Activated CD8-positive, alpha-beta T cell treated with anti-CD3 and anti-CD28 coated beads, Interleukin-2, amount 10 ng/mL, durations not matched to agents 7 days and 5 days (primary cell): ENCODE data around the gene NPTXR. TPM values are rescaled to one million over a fixed set of nuclear protein-coding genes. Genes with fewer than 3 reads are reported as not detected.

Experiments
- ATAC-seq: fragments of 150-1000 bp; cut with Tn5 transposase; one replicate; pipeline ENCODE4 v1.10.0; 2021; ENCODE audit warnings: moderate library complexity
- CTCF ChIA-PET: fragments of 350-600 bp; sonication (Branson Sonifier 250); formaldehyde crosslinking; loops from one replicate; lab custom pipeline; 2021; ENCODE audit warnings: antibody characterized with exemption; lab: Charles Lee
- POLR2A ChIA-PET: fragments of 350-600 bp; sonication (Branson Sonifier 250); formaldehyde crosslinking; loops from one replicate; lab custom pipeline; 2021; ENCODE audit warnings: antibody characterized with exemption; lab: Charles Lee
- DNase-seq: peaks from one replicate; pipeline ENCODE4 v3.0.0-alpha.2; 2020
- H3K27ac Mint-ChIP-seq: one replicate; pipeline ENCODE4 v1.8.0; 2021; ENCODE audit warnings: mild to moderate bottlenecking, mixed read lengths
- H3K27me3 Mint-ChIP-seq: one replicate; pipeline ENCODE4 v1.8.0; 2021; ENCODE audit warnings: low read depth, mixed read lengths
- H3K36me3 Mint-ChIP-seq: one replicate; pipeline ENCODE4 v1.8.0; 2021; ENCODE audit warnings: low read depth, mixed read lengths
- H3K4me1 Mint-ChIP-seq: one replicate; pipeline ENCODE4 v1.8.0; 2021; ENCODE audit warnings: low read depth, mixed read lengths
- H3K4me3 Mint-ChIP-seq: one replicate; pipeline ENCODE4 v1.8.0; 2021; ENCODE audit warnings: mild to moderate bottlenecking, mixed read lengths
- H3K9me3 Mint-ChIP-seq: one replicate; pipeline ENCODE4 v1.8.0; 2022; ENCODE audit warnings: mixed read lengths; ENCODE audit not compliant: insufficient read depth
- total RNA-seq, 2 experiments: library from RNA; stranded (reverse); gene quantifications; one replicate each; pipeline ENCODE4 v1.2.3, GENCODE V29; 2021

Gene NPTXR
- total RNA-seq, 2 experiments from 2014 or later, result 0.68 to 0.76 TPM

GRCh38 chr22:38874529-38875222, 30.8 kb upstream of the NPTXR start:
- no peak overlapping the region for H3K27ac Mint-ChIP-seq
- H3K36me3 Mint-ChIP-seq, result peaks cover 11% of the 10 kb centered on the region
- DNase-seq (no peak), ATAC-seq (no peak)
- ChIA-PET POLR2A (interaction anchor here (1.4 kb wide), 1 partner anchor 80 kb away, joined by 3 read pairs; no protein-coding TSS in a partner anchor), CTCF (interaction anchor here (1.2 to 1.4 kb wide), 2 partner anchors 105 to 129 kb away, joined by 5 to 6 read pairs; no protein-coding TSS in a partner anchor)
- peaks cover 34% of the 10 kb centered on the region for H3K4me1 Mint-ChIP-seq
- H3K27me3 Mint-ChIP-seq, result peaks cover 27% of the 10 kb centered on the region
- H3K4me3 Mint-ChIP-seq, result no peak overlapping the region
- H3K9me3 Mint-ChIP-seq, result no peaks in the 10 kb centered on the region

GRCh38 chr22:38873469-38874411, 29.9 kb upstream of the NPTXR start:
- ChIA-PET CTCF (interaction anchor here (1.2 to 1.4 kb wide), 2 partner anchors 105 to 129 kb away, joined by 5 to 6 read pairs; no protein-coding TSS in a partner anchor), POLR2A (interaction anchor here (1.4 kb wide), 1 partner anchor 81 kb away, joined by 3 read pairs; no protein-coding TSS in a partner anchor)
- ATAC-seq, result no peak
- Mint-ChIP-seq H3K27ac (peak overlapping the region; percentile 37), H3K4me3 (peak overlapping the region; percentile 88), H3K36me3 (peaks cover 18% of the 10 kb centered on the region), H3K9me3 (no peaks in the 10 kb centered on the region), H3K27me3 (peaks cover 25% of the 10 kb centered on the region), H3K4me1 (peaks cover 40% of the 10 kb centered on the region)
- DNase-seq, result peak; percentile 58

GRCh38 chr22:38872831-38873248, 29.0 kb upstream of the NPTXR start:
- H3K4me3 Mint-ChIP-seq, result peak overlapping the region; percentile 88
- ATAC-seq (no peak), DNase-seq (no peak)
- POLR2A ChIA-PET, result no interaction called here
- peaks cover 26% of the 10 kb centered on the region for H3K36me3 Mint-ChIP-seq
- H3K27ac Mint-ChIP-seq, result peak overlapping the region; percentile 74
- H3K9me3 Mint-ChIP-seq, result no peaks in the 10 kb centered on the region
- CTCF ChIA-PET, result interaction anchor here (1.7 kb wide), 1 partner anchor 67 kb away, joined by 3 read pairs; no protein-coding TSS in a partner anchor
- peaks cover 22% of the 10 kb centered on the region for H3K27me3 Mint-ChIP-seq
- peaks cover 45% of the 10 kb centered on the region for H3K4me1 Mint-ChIP-seq

- Mint-ChIP-seq H3K27me3 (peaks cover 22% of the 10 kb centered on the region), H3K4me1 (peaks cover 45% of the 10 kb centered on the region), H3K36me3 (peaks cover 26% of the 10 kb centered on the region), H3K4me3 (peak within 1 kb of the TSS; percentile 91), H3K9me3 (no peaks in the 10 kb centered on the region), H3K27ac (peak within 1 kb of the TSS; percentile 89)
- DNase-seq (peak; percentile 95), ATAC-seq (peak; percentile 78)
- ChIA-PET CTCF (interaction anchor here (1.0 to 5.6 kb wide), 10 partner anchors 67 to 445 kb away, joined by 3 to 163 read pairs (median 17); partner anchors contain the start of genes APOBEC3B and RPL3), POLR2A (interaction anchor here (0.5 to 1.9 kb wide), 6 partner anchors 82 to 1066 kb away, joined by 3 to 5 read pairs (median 3); no protein-coding TSS in a partner anchor)
These were observed 28.5 kb upstream of the NPTXR start, which contains the start of gene CBX6 for GRCh38 chr22:38872172-38872830. TSS of gene CBX6 (minus strand) at chr22:38872216. CDS start at chr22:38872190, 26 bp downstream.

- Mint-ChIP-seq H3K4me1 (peaks cover 45% of the 10 kb centered on the region), H3K36me3 (peaks cover 26% of the 10 kb centered on the region), H3K27ac (peak overlapping the region; percentile 89), H3K4me3 (peak overlapping the region; percentile 91), H3K9me3 (no peaks in the 10 kb centered on the region), H3K27me3 (peaks cover 22% of the 10 kb centered on the region)
- ATAC-seq (peak; percentile 22), DNase-seq (peak; percentile 45)
- ChIA-PET CTCF (interaction anchor here (1.0 to 5.6 kb wide), 20 partner anchors 15 to 446 kb away, joined by 3 to 163 read pairs (median 16); partner anchors contain the start of genes APOBEC3A, APOBEC3B and RPL3), POLR2A (interaction anchor here (0.6 to 2.0 kb wide), 7 partner anchors 83 to 448 kb away, joined by 3 to 6 read pairs (median 3); no protein-coding TSS in a partner anchor)
These were observed 27.7 kb upstream of the NPTXR start for GRCh38 chr22:38871360-38872171.

GRCh38 chr22:38870791-38871359, 27.0 kb upstream of the NPTXR start:
- peaks cover 22% of the 10 kb centered on the region for H3K27me3 Mint-ChIP-seq
- ATAC-seq (no peak), DNase-seq (peak; percentile 29)
- H3K27ac Mint-ChIP-seq, result peak overlapping the region; percentile 89
- peaks cover 26% of the 10 kb centered on the region for H3K36me3 Mint-ChIP-seq
- H3K4me3 Mint-ChIP-seq, result peak overlapping the region; percentile 91
- POLR2A ChIA-PET, result interaction anchor here (1.0 to 2.0 kb wide), 4 partner anchors 132 to 448 kb away, joined by 3 to 6 read pairs (median 4); no protein-coding TSS in a partner anchor
- H3K9me3 Mint-ChIP-seq, result no peaks in the 10 kb centered on the region
- peaks cover 45% of the 10 kb centered on the region for H3K4me1 Mint-ChIP-seq
- CTCF ChIA-PET, result interaction anchor here (0.7 to 5.6 kb wide), 40 partner anchors 8 to 447 kb away, joined by 3 to 163 read pairs (median 8); partner anchors contain the start of genes APOBEC3A, APOBEC3B, DMC1 and GTPBP1

GRCh38 chr22:38870312-38870741, 26.5 kb upstream of the NPTXR start:
- H3K4me1 Mint-ChIP-seq, result peaks cover 45% of the 10 kb centered on the region
- H3K27ac Mint-ChIP-seq, result peak overlapping the region; percentile 89
- H3K9me3 Mint-ChIP-seq, result no peaks in the 10 kb centered on the region
- ChIA-PET CTCF (interaction anchor here (0.6 to 5.6 kb wide), 73 partner anchors 8 to 543 kb away, joined by 3 to 163 read pairs (median 5); partner anchors contain the start of genes APOBEC3A, APOBEC3B, APOBEC3C and APOBEC3D), POLR2A (interaction anchor here (1.1 to 2.0 kb wide), 3 partner anchors 133 to 449 kb away, joined by 3 to 6 read pairs (median 4); no protein-coding TSS in a partner anchor)
- peaks cover 22% of the 10 kb centered on the region for H3K27me3 Mint-ChIP-seq
- DNase-seq, result peak; percentile 92
- peak overlapping the region; percentile 91 for H3K4me3 Mint-ChIP-seq
- peaks cover 26% of the 10 kb centered on the region for H3K36me3 Mint-ChIP-seq
- ATAC-seq, result peak; percentile 63

GRCh38 chr22:38869663-38870062, 25.8 kb upstream of the NPTXR start:
- Mint-ChIP-seq H3K36me3 (peaks cover 26% of the 10 kb centered on the region), H3K27ac (no peak overlapping the region), H3K9me3 (no peaks in the 10 kb centered on the region), H3K4me1 (peaks cover 45% of the 10 kb centered on the region), H3K4me3 (peak overlapping the region; percentile 91), H3K27me3 (peaks cover 16% of the 10 kb centered on the region)
- ChIA-PET CTCF (interaction anchor here (0.6 to 5.6 kb wide), 76 partner anchors 8 to 543 kb away, joined by 3 to 163 read pairs (median 5); partner anchors contain the start of genes APOBEC3A, APOBEC3B, APOBEC3C and APOBEC3D), POLR2A (interaction anchor here (2.0 kb wide), 1 partner anchor 134 kb away, joined by 6 read pairs; no protein-coding TSS in a partner anchor)
- no peak for ATAC-seq
- DNase-seq, result no peak

GRCh38 chr22:38868886-38869381, 25.1 kb upstream of the NPTXR start:
- ChIA-PET POLR2A (interaction anchor here (1.8 kb wide), 1 partner anchor 9 kb away, joined by 6 read pairs; no protein-coding TSS in a partner anchor), CTCF (interaction anchor here (0.7 to 5.6 kb wide), 33 partner anchors 9 to 544 kb away, joined by 3 to 163 read pairs (median 8); partner anchors contain the start of genes APOBEC3A, APOBEC3B, APOBEC3C and APOBEC3D)
- Mint-ChIP-seq H3K4me3 (no peak overlapping the region), H3K36me3 (peaks cover 26% of the 10 kb centered on the region), H3K27ac (no peak overlapping the region), H3K4me1 (peaks cover 41% of the 10 kb centered on the region), H3K9me3 (no peaks in the 10 kb centered on the region), H3K27me3 (peaks cover 10% of the 10 kb centered on the region)
- DNase-seq (peak; percentile 88), ATAC-seq (peak; percentile 55)
